MCF 10A (cell line): ENCODE measurements around the gene EMILIN1. TPM values are rescaled to one million over a fixed set of nuclear protein-coding genes. Genes with fewer than 3 reads are reported as not detected.

Source experiments
- BruUV-seq: library from RNA; stranded (reverse); fragments of 400-500 nt; replicated peaks from 2 replicates; lab custom pipeline; 2021; lab: Mats Ljungman, UMichigan
- CTCF ChIA-PET: fragments of 300-600 bp; sonication (Branson Sonifier 250); formaldehyde crosslinking; extraction: SDS; loops from one replicate; lab custom pipeline; 2021; ENCODE audit warnings: antibody characterized with exemption, inconsistent platforms; lab: Yijun Ruan, JAX
- POLR2A ChIA-PET: fragments of 300-600, 350-650 bp; sonication (Branson Sonifier 250); formaldehyde crosslinking; extraction: SDS; loops from one replicate; lab custom pipeline; 2020; ENCODE audit warnings: antibody characterized with exemption, inconsistent platforms; lab: Yijun Ruan, JAX
- DNase-seq: peaks from one replicate; pipeline ENCODE4 v3.0.0-alpha.2; 2018; ENCODE audit not compliant: unreplicated experiment
- H3K27ac Mint-ChIP-seq: one replicate; pipeline ENCODE4 v1.8.0; 2022; ENCODE audit warnings: mild to moderate bottlenecking, low read depth, mixed read lengths; ENCODE audit not compliant: unreplicated experiment
- H3K27me3 Mint-ChIP-seq: one replicate; pipeline ENCODE4 v1.8.0; 2022; ENCODE audit warnings: mixed read lengths; ENCODE audit not compliant: insufficient read depth, unreplicated experiment
- H3K36me3 Mint-ChIP-seq: one replicate; pipeline ENCODE4 v1.8.0; 2022; ENCODE audit warnings: mild to moderate bottlenecking, moderate library complexity, mixed read lengths; ENCODE audit not compliant: insufficient read depth, unreplicated experiment
- H3K4me1 Mint-ChIP-seq: one replicate; pipeline ENCODE4 v1.8.0; 2022; ENCODE audit warnings: mixed read lengths; ENCODE audit not compliant: insufficient read depth, unreplicated experiment
- H3K4me3 Mint-ChIP-seq: one replicate; pipeline ENCODE4 v1.8.0; 2022; ENCODE audit warnings: mild to moderate bottlenecking, moderate library complexity, mixed read lengths; ENCODE audit not compliant: unreplicated experiment
- H3K9me3 Mint-ChIP-seq: one replicate; pipeline ENCODE4 v1.8.0; 2022; ENCODE audit warnings: mixed read lengths; ENCODE audit not compliant: unreplicated experiment
- CTCF ChIP-seq: fragments of 200-600 bp; IDR thresholded peaks from one replicate; pipeline ENCODE4 v1.8.0; 2022; ENCODE audit warnings: antibody characterized with exemption, mild to moderate bottlenecking; ENCODE audit not compliant: unreplicated experiment
- intact Hi-C: fragments of 100-400 bp; cut with micrococcal nuclease; formaldehyde crosslinking; loops from 2 replicates; pipeline ENCODE4 v1.14.1; 2022
- total RNA-seq: library from RNA; stranded (reverse); gene quantifications from 2 replicates; pipeline ENCODE4 v1.2.3, GENCODE V29; 2022

EMILIN1 gene
- total RNA-seq, 1 experiment from 2014 or later = 0.21 TPM

- CTCF ChIA-PET = interaction anchor here (0.6 to 1.7 kb wide), 9 partner anchors 14 to 251 kb away, joined by 3 to 5 read pairs (median 4); partner anchors contain the start of gene OST4
- Mint-ChIP-seq H3K27me3 (no peaks in the 10 kb centered on the region), H3K27ac (peak within 1 kb of the TSS; percentile 84), H3K9me3 (no peaks in the 10 kb centered on the region), H3K36me3 (peaks cover 40% of the 10 kb centered on the region), H3K4me1 (no peaks in the 10 kb centered on the region), H3K4me3 (peak within 1 kb of the TSS; percentile 93)
- peak; percentile 91 for DNase-seq
- TF ChIP-seq CTCF = no peak
- BruUV-seq = no TSS peak
- POLR2A ChIA-PET = interaction anchor here (0.6 to 9.2 kb wide), 28 partner anchors 8 to 305 kb away, joined by 3 to 175 read pairs (median 5); partner anchors contain the start of genes ATRAID, EMILIN1, GTF3C2 and KHK
- intact Hi-C loops = loop anchor here (1.0 to 2.0 kb wide), 3 partner anchors 19 to 90 kb away; partner anchors contain the start of genes KHK and TMEM214
Measured at GRCh38 chr2:27050996-27051901, 27.2 kb upstream of the EMILIN1 start, which contains the start of gene AGBL5. Gene AGBL5 (plus strand): TSS chr2:27051668. CDS start chr2:27052959, 1,291 bp downstream.

GRCh38 chr2:27051902-27052645 is 26.3 kb upstream of the EMILIN1 start:
- BruUV-seq = no TSS peak
- ChIA-PET POLR2A (interaction anchor here (0.5 to 9.2 kb wide), 21 partner anchors 9 to 304 kb away, joined by 3 to 175 read pairs (median 4); partner anchors contain the start of genes ATRAID, EMILIN1, GTF3C2 and KHK), CTCF (interaction anchor here (0.6 to 1.3 kb wide), 5 partner anchors 35 to 339 kb away, joined by 3 to 4 read pairs (median 3); no protein-coding TSS in a partner anchor)
- H3K36me3 Mint-ChIP-seq = peaks cover 42% of the 10 kb centered on the region
- no peaks in the 10 kb centered on the region for H3K9me3 Mint-ChIP-seq
- intact Hi-C loops = loop anchor here (2.0 kb wide), 1 partner anchor 35 kb away; the partner anchor contains the start of gene KHK
- H3K27me3 Mint-ChIP-seq = no peaks in the 10 kb centered on the region
- peak overlapping the region; percentile 93 for H3K4me3 Mint-ChIP-seq
- no peak for TF ChIP-seq CTCF
- H3K27ac Mint-ChIP-seq = peak overlapping the region; percentile 84
- H3K4me1 Mint-ChIP-seq = no peaks in the 10 kb centered on the region
- DNase-seq = peak; percentile 13

- no peak for TF ChIP-seq CTCF
- no peak overlapping the region for H3K27ac Mint-ChIP-seq
- peak overlapping the region; percentile 93 for H3K4me3 Mint-ChIP-seq
- no peaks in the 10 kb centered on the region for H3K9me3 Mint-ChIP-seq
- peaks cover 49% of the 10 kb centered on the region for H3K36me3 Mint-ChIP-seq
- intact Hi-C loops = no loop called here
- ChIA-PET POLR2A (interaction anchor here (0.7 to 9.2 kb wide), 4 partner anchors 14 to 54 kb away, joined by 3 to 175 read pairs (median 4); partner anchors contain the start of gene OST4), CTCF (interaction anchor here (1.1 to 1.3 kb wide), 3 partner anchors 27 to 37 kb away, joined by 3 to 8 read pairs (median 4); no protein-coding TSS in a partner anchor)
- H3K27me3 Mint-ChIP-seq = no peaks in the 10 kb centered on the region
- no peaks in the 10 kb centered on the region for H3K4me1 Mint-ChIP-seq
- no peak for DNase-seq
- BruUV-seq = no TSS peak
Measured at GRCh38 chr2:27053321-27053720, 25.1 kb upstream of the EMILIN1 start.
